ENCODE results near the gene KPNB1. TPM values are rescaled to one million over a fixed set of nuclear protein-coding genes. Genes with fewer than 3 reads are reported as not detected.

The KPNB1 gene
- total RNA-seq, result 100 to 1,000 TPM; 119 to 346 (median 256) TPM
- polyA plus RNA-seq, result 100 to 1,000 TPM in 1 of 2 donors, 10 to 100 TPM in 1; 63.4 to 236 TPM
- long read RNA-seq, donor 1, full-length matches to known transcripts, result 21 of 97 reads
- long read RNA-seq, donor 1, partial matches to known transcripts, result 59 of 97 reads
- long read RNA-seq, donor 1, other reads (novel, unspliced or antisense), result 17 of 97 reads
- long read RNA-seq, donor 2, full-length matches to known transcripts, result 110 of 155 reads
- long read RNA-seq, donor 2, partial matches to known transcripts, result 45 of 155 reads
- long read RNA-seq, donor 2, other reads (novel, unspliced or antisense), result 0 of 155 reads
- long read RNA-seq, donor 3, full-length matches to known transcripts, result 167 of 222 reads
- long read RNA-seq, donor 3, partial matches to known transcripts, result 46 of 222 reads
- long read RNA-seq, donor 3, other reads (novel, unspliced or antisense), result 9 of 222 reads

GRCh38 chr17:47649153-47649971, at the start of gene KPNB1:
Gene KPNB1 (plus strand): TSS chr17:47649919. CDS start chr17:47650245, 326 bp downstream.
- H3K4me3 ChIP-seq, result peak within 1 kb of the TSS; percentile 79
- DNase-seq, result peak; percentile 99 to 100 (median 99)
- H3K36me3 ChIP-seq, result no peaks in the 10 kb centered on the region
- H3K27ac ChIP-seq, result peak within 1 kb of the TSS; percentile 85 to 91
- TF ChIP-seq CTCF (IDR thresholded peaks at IDR 0.05) (no peak), EP300 (IDR thresholded peaks at IDR 0.05) (no peak), POLR2A (IDR thresholded peaks at IDR 0.05) (peak; percentile 56)
- intact Hi-C loops (cut with DNase I), result no loop called here
- no peaks in the 10 kb centered on the region for H3K27me3 ChIP-seq
- WGBS, 3 donors, result 0 to 1% (median 0%) methylated on average over 59 to 74 of the region's 74 CpGs
- H3K9me3 ChIP-seq, result no peaks in the 10 kb centered on the region
- H3K4me1 ChIP-seq (ENCODE audit: insufficient read depth), result no peaks in the 10 kb centered on the region

GRCh38 chr17:47603830-47604597, 45.7 kb upstream of the KPNB1 start:
- no peaks in the 10 kb centered on the region for H3K36me3 ChIP-seq
- no peak for TF ChIP-seq POLR2A (IDR thresholded peaks at IDR 0.05)
- TF ChIP-seq CTCF (IDR thresholded peaks at IDR 0.05), result no peak
- TF ChIP-seq EP300 (IDR thresholded peaks at IDR 0.05), result no peak
- H3K27ac ChIP-seq, result peak overlapping the region in 1 of 2 donors; percentile 31
- no peaks in the 10 kb centered on the region for H3K27me3 ChIP-seq
- no peak overlapping the region for H3K4me3 ChIP-seq
- 36 to 43% (median 36%) methylated on average over 4 of the region's 4 CpGs for WGBS, 3 donors
- intact Hi-C loops (cut with DNase I), result no loop called here
- no peak for DNase-seq
- no peaks in the 10 kb centered on the region for H3K9me3 ChIP-seq
- peaks cover 2% of the 10 kb centered on the region for H3K4me1 ChIP-seq (ENCODE audit: insufficient read depth)

GRCh38 chr17:47604598-47604927, 45.2 kb upstream of the KPNB1 start:
- intact Hi-C loops (cut with DNase I), result no loop called here
- 4 to 13% (median 12%) methylated on average over 1 of the region's 1 CpG for WGBS, 3 donors
- peaks cover 2% of the 10 kb centered on the region for H3K4me1 ChIP-seq (ENCODE audit: insufficient read depth)
- no peak overlapping the region for H3K27ac ChIP-seq
- no peak for TF ChIP-seq POLR2A (IDR thresholded peaks at IDR 0.05)
- no peak for TF ChIP-seq EP300 (IDR thresholded peaks at IDR 0.05)
- no peak for TF ChIP-seq CTCF (IDR thresholded peaks at IDR 0.05)
- no peaks in the 10 kb centered on the region for H3K9me3 ChIP-seq
- H3K36me3 ChIP-seq, result no peaks in the 10 kb centered on the region
- H3K27me3 ChIP-seq, result no peaks in the 10 kb centered on the region
- no peak overlapping the region for H3K4me3 ChIP-seq
- no peak for DNase-seq

- 5 to 13% (median 6%) methylated on average over 1 of the region's 1 CpG for WGBS, 3 donors
- H3K36me3 ChIP-seq, result no peaks in the 10 kb centered on the region
- peak overlapping the region in 1 of 2 donors; percentile 14 for H3K27ac ChIP-seq
- H3K27me3 ChIP-seq, result no peaks in the 10 kb centered on the region
- no peaks in the 10 kb centered on the region for H3K9me3 ChIP-seq
- no peak overlapping the region for H3K4me3 ChIP-seq
- DNase-seq, result no peak
- H3K4me1 ChIP-seq (ENCODE audit: insufficient read depth), result peaks cover 2% of the 10 kb centered on the region
- TF ChIP-seq POLR2A (IDR thresholded peaks at IDR 0.05) (no peak), EP300 (IDR thresholded peaks at IDR 0.05) (no peak), CTCF (IDR thresholded peaks at IDR 0.05) (no peak)
- intact Hi-C loops (cut with DNase I), result no loop called here
Observed at GRCh38 chr17:47605011-47605410, 44.7 kb upstream of the KPNB1 start.

Measured in ovary (tissue), 10 donors.